Endothelial cell of umbilical vein (primary cell): ENCODE results near the gene PRRT1B. TPM values are rescaled to one million over a fixed set of nuclear protein-coding genes. Genes with fewer than 3 reads are reported as not detected.

Experiments
- BruUV-seq: library from RNA; stranded (reverse); fragments of 400-500 nt; replicated peaks from 2 replicates; lab custom pipeline; 2021; lab: Mats Ljungman, UMichigan
- CTCF ChIA-PET: fragments of 300-600, 350-600 bp; sonication (Branson Sonifier 250); formaldehyde crosslinking; loops from one replicate; lab custom pipeline; 2021; ENCODE audit warnings: antibody characterized with exemption, inconsistent platforms; lab: Charles Lee
- POLR2A ChIA-PET: fragments of 300-600, 350-600 bp; sonication (Branson Sonifier 250); formaldehyde crosslinking; loops from one replicate; lab custom pipeline; 2021; ENCODE audit warnings: antibody characterized with exemption, inconsistent platforms; lab: Charles Lee
- DNase-seq: peaks from one replicate; pipeline ENCODE4 v3.0.0-alpha.2; 2011; ENCODE audit warnings: low read depth, low spot score
- FAIRE-seq: peaks from 2 replicates; lab custom pipeline; 2011; peaks lifted over from hg19 to GRCh38; lab: Jason Lieb, UNC
- H2AFZ ChIP-seq: 2 replicates; pipeline ENCODE4 v1.6.0; 2012; ENCODE audit warnings: low read depth, low read length, control low read depth, inconsistent platforms
- H3K27ac ChIP-seq: 2 replicates; pipeline ENCODE4 v1.5.1; 2011; ENCODE audit warnings: low read depth, mild to moderate bottlenecking, control low read depth, low read length, moderate library complexity; ENCODE audit not compliant: insufficient read depth
- H3K27me3 ChIP-seq, 2 experiments: 2 replicates each; pipeline versions ENCODE4 v1.6.0 to v1.6.1; 2011; ENCODE audit warnings: low read length in 2 of 2, mixed read lengths in 1 of 2; ENCODE audit not compliant: control insufficient read depth in 2 of 2, insufficient read depth in 2 of 2
- H3K36me3 ChIP-seq, 2 experiments: 2 replicates in 1 of 2; 3 replicates in 1 of 2; pipeline ENCODE4 v1.5.1; 2011; ENCODE audit warnings: low read length in 2 of 2, mild to moderate bottlenecking in 1 of 2, moderate library complexity in 1 of 2; ENCODE audit not compliant: control insufficient read depth in 2 of 2, insufficient read depth in 2 of 2; ENCODE audit errors: extremely low read depth in 1 of 2
- H3K4me1 ChIP-seq: 3 replicates; pipeline ENCODE4 v1.5.1; 2011; ENCODE audit warnings: mild to moderate bottlenecking, low read length; ENCODE audit not compliant: control insufficient read depth, insufficient read depth; ENCODE audit errors: extremely low read depth
- H3K4me2 ChIP-seq: 2 replicates; pipeline ENCODE4 v1.6.1; 2011; ENCODE audit warnings: low read length, control low read depth, mixed read lengths; ENCODE audit not compliant: insufficient read depth
- H3K4me3 ChIP-seq, 3 experiments: fragments of 200-600 bp in 1 of 3; sonication (generic), shearing (Covaris generic) in 1 of 3; replicated peaks in 1 of 3; 2 replicates each; pipeline ENCODE4 v1.5.1; 2011 to 2016; ENCODE audit warnings: control low read depth in 3 of 3, low read length in 3 of 3, mild to moderate bottlenecking in 2 of 3, inconsistent platforms in 1 of 3, low read depth in 1 of 3, moderate library complexity in 1 of 3; ENCODE audit not compliant: insufficient read depth in 1 of 3
- H3K79me2 ChIP-seq: 2 replicates; pipeline ENCODE4 v1.6.0; 2012; ENCODE audit warnings: low read length, inconsistent platforms; ENCODE audit not compliant: control insufficient read depth, insufficient read depth
- H3K9ac ChIP-seq: replicated peaks from 2 replicates; pipeline ENCODE3; 2011; ENCODE audit warnings: low read length, control low read depth; ENCODE audit not compliant: insufficient read depth; ENCODE audit errors: extremely low read depth
- H3K9me1 ChIP-seq: replicated peaks from 3 replicates; pipeline ENCODE4 v1.6.0; 2011; ENCODE audit warnings: mild to moderate bottlenecking, low read length; ENCODE audit not compliant: control insufficient read depth, insufficient read depth; ENCODE audit errors: extremely low read depth
- H3K9me3 ChIP-seq: replicated peaks from 2 replicates; pipeline ENCODE4 v1.5.1; 2012; ENCODE audit warnings: low read length, inconsistent platforms; ENCODE audit not compliant: control insufficient read depth, insufficient read depth
- H4K20me1 ChIP-seq: replicated peaks from 2 replicates; pipeline ENCODE3; 2011; ENCODE audit warnings: mild to moderate bottlenecking, low read length; ENCODE audit not compliant: control insufficient read depth, insufficient read depth; ENCODE audit errors: extremely low read depth
- CTCF ChIP-seq, 2 donors: IDR thresholded peaks; 1 replicate in 1 of 2; 2 replicates in 1 of 2; pipeline ENCODE4 v1.5.1; 2011; ENCODE audit warnings: low read length in 2 of 2, mild to moderate bottlenecking in 2 of 2, moderate library complexity in 2 of 2, control low read depth in 1 of 2, inconsistent platforms in 1 of 2, low read depth in 1 of 2; ENCODE audit not compliant: insufficient read depth in 1 of 2; ENCODE audit errors: extremely low read depth in 1 of 2
- FOS ChIP-seq: IDR thresholded peaks from 2 replicates; pipeline ENCODE4 v1.6.1; 2011; ENCODE audit warnings: mild to moderate bottlenecking, low read length, moderate library complexity, borderline replicate concordance; ENCODE audit not compliant: insufficient read depth
- GATA2 ChIP-seq: IDR thresholded peaks from 2 replicates; pipeline ENCODE4 v1.7.0; 2011; ENCODE audit warnings: low read depth, mild to moderate bottlenecking, moderate library complexity, mixed read lengths, low read length; ENCODE audit not compliant: insufficient read length, insufficient read depth
- POLR2AphosphoS5 ChIP-seq: IDR thresholded peaks from 2 replicates; pipeline ENCODE4 v1.6.1; 2012; ENCODE audit warnings: low read depth, mild to moderate bottlenecking, control low read depth, low read length, moderate library complexity; ENCODE audit not compliant: insufficient read depth
- dilution Hi-C: fragments of 300-500 bp; cut with MboI; formaldehyde crosslinking; loops from one replicate; pipeline ENCODE4 v1.15.0; 2019; ENCODE audit warnings: low sequenced_read_pairs; ENCODE audit not compliant: extremely low pct_ligation_motif_present
- intact Hi-C: fragments of 100-400 bp; cut with micrococcal nuclease; formaldehyde crosslinking; loops from one replicate; pipeline ENCODE4 v1.10.0; 2022
- polyA plus RNA-seq, 4 experiments: library from polyadenylated mRNA; depleted of rRNA in 3 of 4; stranded (reverse) in 3 of 4; unstranded in 1 of 4; fragments of >200 nt; gene quantifications; 2 replicates each; pipeline versions ENCODE4 v1.2.1 to v1.2.3, GENCODE V29; 2011 to 2012; ENCODE audit warnings: missing spikeins in 1 of 4
- total RNA-seq: library from RNA; stranded (reverse); gene quantifications from 2 replicates; pipeline ENCODE4 v1.2.3, GENCODE V29; 2021

PRRT1B gene
- total and polyA plus RNA-seq, 2 donors (not counting 3 experiments of a cell fraction or from before 2014, with no cell fraction given): not detected

GRCh38 chr9:131603711-131604439 lies 58.6 kb downstream of the PRRT1B start:
- H3K4me1 ChIP-seq: peaks cover 11% of the 10 kb centered on the region
- no peaks in the 10 kb centered on the region for H3K27me3 ChIP-seq
- no peak for FAIRE-seq
- H3K9me3 ChIP-seq: no peaks in the 10 kb centered on the region
- DNase-seq: no peak
- dilution Hi-C loops: no loop called here
- no peak overlapping the region for H3K4me3 ChIP-seq
- intact Hi-C loops: no loop called here
- no peaks in the 10 kb centered on the region for H3K79me2 ChIP-seq
- BruUV-seq: no TSS peak
- no peak overlapping the region for H3K9ac ChIP-seq
- no peaks in the 10 kb centered on the region for H4K20me1 ChIP-seq
- H3K27ac ChIP-seq: no peak overlapping the region
- TF ChIP-seq GATA2 (no peak), CTCF (IDR thresholded peaks at IDR 0.05; ENCODE audit: extremely low read depth in 1 of 2, insufficient read depth in 1 of 2, low read depth in 1 of 2, low read length in 2 of 2) (no peak), FOS (no peak), POLR2AphosphoS5 (no peak)
- H3K9me1 ChIP-seq: no peaks in the 10 kb centered on the region
- ChIA-PET CTCF (interaction anchor here (1.4 kb wide), 2 partner anchors 12 to 32 kb away, joined by 3 read pairs; no protein-coding TSS in a partner anchor), POLR2A (no interaction called here)
- no peak overlapping the region for H3K4me2 ChIP-seq
- H2AFZ ChIP-seq: no peak overlapping the region
- peaks cover 0 to 36% of the 10 kb centered on the region in 2 experiments for H3K36me3 ChIP-seq
